Activated CD4-positive, alpha-beta T cell treated with anti-CD3 and anti-CD28 coated beads for 24 hours (primary cell): Measurements from ENCODE around the gene TTYH3.
"Not testable (repeated sequence)": the region's sequence is repeated elsewhere in the genome, so short reads cannot be mapped to it uniquely, and the experiment has no call there.

Experiments used
- DNase-seq, 2 donors: peaks; one replicate each; pipeline ENCODE4 v3.0.0-alpha.2; 2020; ENCODE audit warnings: low read depth in 2 of 2

TTYH3 gene, protein sequence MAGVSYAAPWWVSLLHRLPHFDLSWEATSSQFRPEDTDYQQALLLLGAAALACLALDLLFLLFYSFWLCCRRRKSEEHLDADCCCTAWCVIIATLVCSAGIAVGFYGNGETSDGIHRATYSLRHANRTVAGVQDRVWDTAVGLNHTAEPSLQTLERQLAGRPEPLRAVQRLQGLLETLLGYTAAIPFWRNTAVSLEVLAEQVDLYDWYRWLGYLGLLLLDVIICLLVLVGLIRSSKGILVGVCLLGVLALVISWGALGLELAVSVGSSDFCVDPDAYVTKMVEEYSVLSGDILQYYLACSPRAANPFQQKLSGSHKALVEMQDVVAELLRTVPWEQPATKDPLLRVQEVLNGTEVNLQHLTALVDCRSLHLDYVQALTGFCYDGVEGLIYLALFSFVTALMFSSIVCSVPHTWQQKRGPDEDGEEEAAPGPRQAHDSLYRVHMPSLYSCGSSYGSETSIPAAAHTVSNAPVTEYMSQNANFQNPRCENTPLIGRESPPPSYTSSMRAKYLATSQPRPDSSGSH

DNA sequence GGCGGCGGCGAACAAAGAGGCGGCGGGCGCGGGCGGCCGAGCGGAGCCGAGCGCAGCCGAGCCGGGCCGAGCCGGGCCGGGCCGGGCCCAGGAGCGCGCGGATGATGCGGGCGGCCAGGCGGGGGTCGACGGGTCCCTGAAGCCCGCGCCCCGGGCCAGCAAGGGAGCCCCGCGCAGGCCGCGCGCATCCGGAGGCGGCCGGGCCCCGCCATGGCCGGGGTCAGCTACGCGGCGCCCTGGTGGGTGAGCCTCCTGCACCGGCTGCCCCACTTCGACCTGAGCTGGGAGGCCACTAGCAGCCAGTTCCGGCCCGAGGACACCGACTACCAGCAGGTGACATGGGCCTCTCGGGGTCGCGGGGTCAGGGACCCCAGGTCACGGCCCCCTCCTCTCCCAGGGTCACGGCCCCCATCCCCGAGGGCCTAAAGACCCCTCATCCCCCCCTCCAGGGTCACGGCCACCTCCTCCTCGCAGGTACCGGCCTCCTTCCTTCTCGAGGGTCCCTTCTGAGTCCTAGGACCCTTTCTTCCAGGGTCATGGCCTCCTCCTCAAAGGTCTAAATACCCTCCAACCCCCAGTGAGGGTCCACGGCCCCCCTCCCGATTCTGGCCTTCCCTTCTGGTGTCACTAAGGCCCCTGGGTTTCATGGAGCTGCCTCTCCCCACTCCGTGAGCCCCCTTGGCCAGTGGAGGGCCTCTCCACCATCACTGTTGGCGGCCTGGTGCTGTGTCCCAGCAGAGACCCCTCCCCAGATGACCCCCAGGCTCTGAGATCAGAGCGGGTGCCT is at the start of gene TTYH3:
TTYH3 (plus strand) TSS at position 41 of the 787 bp plus-strand sequence; CDS start at position 211, 170 bp downstream.
- DNase-seq, result no peak

DNA sequence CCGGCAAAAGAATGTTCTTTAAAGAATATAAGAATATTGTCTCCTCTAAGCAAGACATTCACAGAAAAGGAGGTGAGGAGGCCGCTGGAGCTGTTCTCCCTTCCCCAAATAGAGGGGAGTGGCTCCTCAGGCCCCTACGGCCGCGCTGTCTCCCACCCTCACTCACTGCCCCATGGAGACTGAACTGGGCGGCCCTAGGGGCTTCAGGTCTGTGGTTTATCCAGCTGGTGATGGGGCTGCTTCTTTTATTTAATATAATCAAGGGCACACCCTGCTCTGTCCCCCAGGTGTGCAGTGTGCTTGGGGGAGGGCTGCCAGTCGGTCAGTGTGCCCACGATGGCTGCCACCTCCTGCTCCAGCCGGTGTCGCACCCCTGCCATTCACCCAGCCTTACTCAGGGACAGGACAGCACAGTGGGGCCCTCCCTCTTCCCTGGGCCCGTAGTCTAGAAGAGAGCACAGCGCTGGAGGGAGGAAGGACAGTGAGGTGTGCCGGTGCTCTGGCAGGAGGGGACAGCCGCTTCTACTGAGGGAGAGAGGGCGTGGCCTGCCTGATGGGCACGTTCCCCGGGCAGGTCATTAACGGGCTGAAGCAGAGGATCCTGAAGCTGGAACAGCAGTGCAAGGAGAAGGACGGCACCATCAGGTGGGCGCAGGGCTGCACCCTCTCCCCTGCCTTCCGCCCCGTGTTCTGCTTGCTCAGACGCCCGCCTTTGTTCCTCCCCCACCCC is 49.6 kb upstream of the TTYH3 start:
- no peak for DNase-seq

DNA sequence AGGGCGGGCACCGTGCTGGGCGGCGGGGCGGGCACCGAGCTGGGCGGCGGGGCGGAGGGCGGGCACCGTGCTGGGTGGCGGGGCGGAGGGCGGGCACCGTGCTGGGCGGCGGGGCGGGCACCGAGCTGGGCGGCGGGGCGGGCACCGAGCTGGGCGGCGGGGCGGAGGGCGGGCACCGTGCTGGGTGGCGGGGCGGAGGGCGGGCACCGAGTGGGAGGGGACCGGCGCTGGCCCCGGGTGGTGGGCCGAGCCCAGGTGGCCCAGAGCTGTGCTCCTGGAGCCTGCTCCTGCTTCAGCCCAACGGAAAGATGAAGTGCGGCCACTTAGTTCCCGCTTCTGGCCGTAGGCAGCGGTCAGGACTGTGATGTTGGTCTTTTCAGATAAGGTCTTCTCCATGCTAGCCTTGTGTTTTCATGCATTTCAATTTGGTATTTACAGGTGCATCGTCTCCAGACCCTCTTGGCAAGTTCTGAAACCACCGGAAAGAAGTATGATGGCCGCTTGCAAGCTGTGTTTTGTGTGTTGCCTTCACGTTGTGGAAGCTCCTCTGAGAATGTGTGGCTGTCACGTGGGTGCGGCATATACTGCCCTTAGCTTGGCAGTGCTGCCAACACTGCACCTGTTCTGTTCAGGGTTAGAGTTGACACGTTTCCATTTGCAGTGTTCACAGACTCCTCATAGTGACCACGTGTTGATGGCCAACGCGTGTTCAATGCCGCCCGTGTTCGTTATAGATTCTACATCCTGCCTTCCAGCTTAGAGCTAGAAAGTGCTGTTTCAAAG is 47.8 kb upstream of the TTYH3 start:
- DNase-seq, result no peak

DNA sequence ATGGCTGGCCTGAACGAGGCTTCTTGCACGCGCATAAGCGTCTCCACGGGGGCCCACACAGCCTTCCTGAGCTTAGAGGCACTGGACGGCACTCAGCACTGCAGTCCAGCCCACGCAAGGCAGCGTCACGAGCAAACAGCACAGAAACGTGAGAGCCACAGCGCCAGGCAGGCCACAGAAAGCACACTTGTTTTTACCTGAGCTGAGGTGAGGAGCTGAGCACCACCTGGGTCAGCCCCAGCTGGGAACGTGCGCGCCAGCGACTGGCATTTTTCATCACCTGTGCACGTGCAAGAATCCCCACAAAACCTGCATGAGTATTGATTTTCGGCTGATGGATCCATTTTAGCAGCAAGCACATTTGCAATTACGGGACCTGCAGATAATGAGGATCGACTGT is 46.3 kb upstream of the TTYH3 start:
- DNase-seq, result no peak

DNA sequence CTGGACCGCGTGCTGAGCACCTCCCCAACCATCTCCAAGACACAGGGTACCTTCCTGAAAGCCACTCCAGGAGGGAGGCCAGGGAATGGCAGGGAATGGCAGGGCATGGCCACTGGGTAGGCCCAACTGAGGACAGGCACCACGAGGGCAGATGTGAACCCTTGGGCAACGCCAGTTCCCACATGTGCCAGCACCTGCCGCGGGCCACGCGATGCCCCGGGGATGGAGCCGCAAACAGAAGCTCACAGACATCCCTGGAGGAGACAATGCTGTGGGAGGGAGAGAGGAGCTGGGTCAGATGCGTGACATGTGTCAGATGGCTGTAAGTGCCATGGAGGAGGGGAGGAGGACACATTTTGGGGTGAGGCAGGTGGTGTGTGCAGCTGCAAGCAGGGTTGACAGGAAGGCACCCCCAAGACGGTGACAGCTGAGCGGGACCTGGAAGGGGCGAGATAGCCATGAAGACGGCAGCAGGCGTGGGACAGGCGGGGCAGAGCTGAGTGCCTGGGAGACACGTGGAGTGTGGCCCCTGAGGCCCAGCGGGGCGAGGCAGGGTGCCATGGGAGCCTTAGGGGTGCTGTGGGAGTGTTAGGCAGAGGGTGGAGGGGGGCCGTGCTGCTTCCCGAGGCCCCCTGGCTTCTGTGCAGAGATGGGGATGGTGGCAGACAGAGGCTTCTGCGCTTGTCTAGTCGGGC is 45.3 kb upstream of the TTYH3 start:
- DNase-seq, result no peak

DNA sequence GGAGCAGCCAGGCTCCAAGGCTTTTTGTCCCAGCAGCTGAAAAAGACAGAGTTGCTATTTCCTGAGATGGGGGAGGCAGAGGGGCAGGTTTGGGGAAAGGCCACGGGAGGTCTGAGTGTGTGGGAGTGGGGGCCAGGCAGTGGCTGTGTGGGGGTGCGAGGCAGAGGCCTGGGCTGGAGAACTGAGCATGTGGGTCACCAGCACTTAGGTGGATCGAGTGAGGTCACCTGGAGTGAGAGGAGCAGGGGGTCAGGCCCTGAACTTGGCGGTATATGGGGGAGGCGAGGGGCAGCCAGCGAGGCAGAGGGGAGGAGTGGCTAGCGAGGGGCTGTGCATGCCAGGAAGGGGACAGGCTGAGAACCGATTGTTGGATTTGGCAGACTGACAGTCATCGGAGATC is 44.7 kb upstream of the TTYH3 start:
- DNase-seq, result no peak

DNA sequence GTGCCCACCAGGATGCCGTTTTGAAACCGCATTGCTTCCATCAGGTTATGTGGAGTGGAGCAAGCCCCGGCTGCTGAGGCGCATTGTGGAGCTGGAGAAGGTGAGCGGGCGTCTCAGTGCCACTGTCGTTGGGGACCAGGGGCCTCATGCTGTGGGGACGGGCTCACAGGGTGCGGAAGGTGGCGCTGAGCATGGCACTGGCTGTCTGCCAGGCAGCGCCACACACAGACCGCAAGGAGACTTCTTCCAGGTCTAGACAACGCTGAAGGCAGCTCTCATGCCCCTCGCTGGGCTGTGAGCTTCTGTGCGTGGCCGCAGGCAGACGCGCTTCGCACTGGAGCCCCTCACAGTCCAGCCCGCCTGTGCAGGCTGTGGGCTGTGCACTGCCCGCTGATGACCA is 44.0 kb upstream of the TTYH3 start:
- DNase-seq, result no peak

DNA sequence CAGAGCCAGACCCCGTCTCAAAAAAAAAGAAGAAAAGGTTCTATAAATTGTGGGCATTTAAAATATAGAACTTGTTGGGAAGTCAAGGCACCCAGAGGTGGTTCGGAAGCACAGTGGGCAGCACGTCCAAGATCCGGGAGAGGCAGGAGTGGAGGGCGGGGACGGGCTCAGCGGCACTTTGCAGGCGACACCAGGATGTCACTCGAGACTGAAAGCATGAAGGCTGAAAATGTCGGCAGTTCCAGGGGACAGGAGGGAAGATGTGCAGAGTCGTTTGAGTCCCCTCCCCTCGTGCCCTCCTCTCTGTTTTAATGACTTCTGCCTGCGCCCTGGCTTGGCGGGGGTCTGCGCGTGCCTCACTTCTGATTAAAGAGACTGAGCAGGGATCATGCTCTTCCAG is 42.4 kb upstream of the TTYH3 start:
- DNase-seq, result no peak

DNA sequence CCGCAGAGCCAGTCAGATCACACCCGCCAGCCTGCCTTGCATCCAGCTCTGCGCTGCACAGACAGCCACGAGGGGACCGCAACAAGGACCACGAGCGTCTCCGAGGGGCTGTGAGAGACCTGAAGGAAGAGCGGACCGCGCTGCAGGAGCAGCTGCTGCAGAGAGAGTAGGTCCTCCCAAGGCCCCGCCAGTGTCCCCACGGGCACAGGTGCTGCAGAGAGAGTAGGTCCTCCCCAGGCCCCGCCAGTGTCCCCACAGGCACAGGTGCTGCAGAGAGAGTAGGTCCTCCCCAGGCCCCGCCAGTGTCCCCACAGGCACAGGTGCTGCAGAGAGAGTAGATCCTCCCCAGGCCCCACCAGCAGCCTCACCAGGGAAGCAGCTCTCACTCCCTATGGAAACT is 41.8 kb upstream of the TTYH3 start:
- not testable (repeated sequence) for DNase-seq

DNA sequence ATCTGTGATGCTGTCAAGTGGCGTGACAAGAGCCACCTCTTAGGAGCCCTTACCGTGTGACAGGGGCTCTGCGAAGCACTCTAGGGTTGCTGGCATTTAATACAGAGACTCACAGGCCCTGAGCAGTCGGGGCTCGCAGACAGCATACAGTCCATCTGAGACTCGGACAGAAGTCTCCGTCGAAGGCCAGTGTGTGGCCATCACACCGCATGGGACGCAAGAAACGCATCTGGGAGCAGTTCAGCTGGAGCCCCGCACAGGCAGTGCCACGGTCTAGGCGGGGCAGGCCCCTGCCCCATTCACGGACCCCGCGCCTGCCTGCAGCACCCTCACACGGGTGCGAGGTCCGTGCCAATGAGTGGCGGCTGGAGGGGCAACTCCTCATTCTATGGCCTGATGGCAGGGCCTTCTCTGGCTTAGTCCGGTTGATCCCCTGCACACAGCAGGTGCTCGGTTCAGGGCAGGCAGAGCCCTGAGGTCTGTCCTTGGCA is 39.4 kb upstream of the TTYH3 start:
- no peak for DNase-seq

DNA sequence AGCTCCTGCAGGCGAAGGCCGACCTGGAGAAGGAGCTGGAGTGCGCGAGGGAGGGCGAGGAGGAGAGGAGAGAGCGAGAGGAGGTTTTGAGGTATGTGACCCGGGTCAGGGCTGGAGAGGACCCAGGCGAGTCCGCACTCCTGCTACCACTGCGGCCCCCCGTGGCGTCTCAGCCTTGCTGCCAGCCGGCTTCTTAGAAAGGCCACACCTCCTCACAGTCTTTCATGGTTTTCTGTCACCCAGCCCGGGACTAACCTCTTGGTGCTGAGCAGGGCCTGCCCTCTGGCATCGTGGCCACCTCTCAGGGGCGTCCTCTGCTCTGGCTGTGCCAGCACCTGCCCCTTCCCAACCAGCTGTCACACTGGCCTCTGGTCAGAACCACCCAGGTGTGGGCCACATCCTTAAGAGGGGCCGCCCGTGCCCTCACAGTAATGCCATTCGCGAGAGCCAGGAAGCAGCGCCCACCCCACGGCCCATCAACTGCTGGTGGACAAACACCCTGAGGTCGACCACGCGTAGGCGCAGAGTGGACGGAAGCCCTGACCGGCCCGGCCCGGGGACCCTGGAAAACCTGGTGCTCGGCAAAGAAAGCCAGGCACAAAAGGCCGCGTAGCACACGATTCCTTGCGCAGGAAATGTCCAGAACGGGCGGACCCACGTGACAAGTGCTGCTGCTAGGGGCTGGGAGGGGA is 38.6 kb upstream of the TTYH3 start:
- no peak for DNase-seq

DNA sequence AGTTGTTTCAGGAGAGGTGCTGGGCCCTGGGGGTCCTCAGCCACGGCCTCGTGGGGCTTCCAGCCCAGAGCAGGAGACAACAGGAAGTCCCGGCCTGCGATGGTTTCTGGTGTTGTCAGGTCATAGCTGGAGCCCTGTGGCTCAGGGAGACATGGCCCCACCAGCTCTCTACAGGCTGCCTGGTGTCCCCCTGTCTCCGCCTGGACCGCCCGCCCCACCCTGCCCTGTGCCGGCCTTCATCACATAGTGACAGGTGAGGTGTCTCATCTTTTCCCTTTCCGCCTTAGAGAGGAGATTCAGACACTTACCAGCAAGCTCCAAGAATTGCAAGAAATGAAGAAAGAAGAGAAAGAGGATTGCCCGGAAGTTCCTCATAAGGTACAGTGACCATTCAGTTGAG is 37.2 kb upstream of the TTYH3 start:
- DNase-seq, result no peak

DNA sequence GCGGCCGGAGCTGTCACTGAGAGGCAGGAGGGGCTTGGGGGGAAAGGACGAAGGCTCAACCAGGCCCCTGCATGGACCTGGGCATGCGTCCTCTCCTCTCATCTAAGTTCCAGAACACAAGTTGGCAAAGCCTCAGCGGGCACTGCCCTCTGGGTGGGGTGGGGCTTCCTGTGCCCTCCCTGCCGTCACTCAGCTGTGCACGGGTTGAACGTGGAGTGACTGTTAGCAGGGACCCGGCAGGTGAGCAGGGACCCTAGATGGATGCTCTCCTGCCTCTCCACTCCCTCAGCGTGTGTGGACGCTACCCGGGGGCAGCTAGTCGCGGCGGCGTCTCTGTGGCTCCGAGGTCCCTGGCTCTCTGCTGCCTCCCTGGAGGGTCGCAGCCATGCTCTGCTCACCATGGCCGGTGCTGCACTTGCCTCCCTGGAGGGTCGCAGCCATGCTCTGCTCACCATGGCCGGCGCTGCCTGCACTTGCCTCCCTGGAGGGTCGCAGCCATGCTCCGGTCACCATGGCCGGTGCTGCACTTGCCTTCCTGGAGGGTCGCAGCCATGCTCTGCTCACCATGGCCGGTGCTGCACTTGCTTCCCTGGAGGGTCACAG is 36.4 kb upstream of the TTYH3 start:
- DNase-seq, result no peak

DNA sequence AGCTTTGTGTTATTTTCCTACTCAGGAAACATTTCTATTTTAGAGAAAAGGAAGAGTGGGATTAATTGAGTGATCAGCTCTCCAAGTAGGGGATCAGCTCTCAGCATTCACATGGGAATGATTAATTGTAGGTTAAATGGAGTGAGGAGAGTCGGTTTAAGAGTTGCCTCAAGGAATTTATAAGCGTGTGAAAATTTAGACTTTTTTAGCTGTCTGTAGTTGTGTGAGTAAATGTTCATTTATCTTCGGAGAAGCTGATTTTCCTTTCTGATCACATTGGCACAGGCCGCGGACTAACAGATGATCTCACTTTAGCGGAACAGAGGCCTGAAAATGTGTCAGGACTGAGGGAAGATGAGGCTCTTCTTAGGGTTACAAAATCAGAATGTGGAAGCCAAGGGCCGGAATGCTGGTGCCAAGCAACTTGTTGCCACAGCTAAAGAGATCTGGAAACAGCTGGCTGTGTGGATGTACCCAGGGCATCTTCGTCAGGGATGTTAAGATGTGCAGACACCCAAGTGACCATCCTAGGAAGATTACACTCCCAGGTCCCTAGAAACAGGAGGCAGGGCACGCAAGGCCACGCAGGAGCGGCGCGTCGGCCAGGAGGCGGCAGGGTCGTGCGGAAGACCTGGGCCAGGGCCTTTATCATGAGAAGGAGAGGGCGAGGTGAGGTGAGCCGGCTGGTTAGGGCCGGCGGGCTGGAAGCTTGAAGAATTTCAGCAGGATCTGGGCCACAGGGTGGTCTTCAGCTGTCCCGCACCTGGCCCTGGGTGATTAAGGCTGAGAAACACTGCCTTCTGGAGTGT is 35.1 kb upstream of the TTYH3 start:
- DNase-seq, result no peak

DNA sequence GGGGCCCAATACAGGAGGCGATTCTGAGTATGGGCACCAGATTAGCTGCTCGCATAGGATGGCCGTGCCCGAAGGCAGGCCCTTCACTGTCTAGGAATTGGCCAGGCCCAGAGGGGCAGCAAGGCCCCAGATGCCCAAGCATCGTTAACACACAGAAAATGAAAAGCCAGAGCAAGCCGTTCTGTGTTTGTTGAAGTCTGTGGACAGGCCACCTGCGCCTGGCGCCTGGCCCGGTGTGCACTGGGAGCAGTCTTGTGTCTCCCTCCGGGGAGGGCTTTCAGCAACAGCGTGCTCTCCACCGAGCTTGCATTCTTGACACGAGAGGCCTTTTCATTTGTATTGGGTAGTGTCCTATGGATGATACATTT is 34.5 kb upstream of the TTYH3 start:
- no peak for DNase-seq

DNA sequence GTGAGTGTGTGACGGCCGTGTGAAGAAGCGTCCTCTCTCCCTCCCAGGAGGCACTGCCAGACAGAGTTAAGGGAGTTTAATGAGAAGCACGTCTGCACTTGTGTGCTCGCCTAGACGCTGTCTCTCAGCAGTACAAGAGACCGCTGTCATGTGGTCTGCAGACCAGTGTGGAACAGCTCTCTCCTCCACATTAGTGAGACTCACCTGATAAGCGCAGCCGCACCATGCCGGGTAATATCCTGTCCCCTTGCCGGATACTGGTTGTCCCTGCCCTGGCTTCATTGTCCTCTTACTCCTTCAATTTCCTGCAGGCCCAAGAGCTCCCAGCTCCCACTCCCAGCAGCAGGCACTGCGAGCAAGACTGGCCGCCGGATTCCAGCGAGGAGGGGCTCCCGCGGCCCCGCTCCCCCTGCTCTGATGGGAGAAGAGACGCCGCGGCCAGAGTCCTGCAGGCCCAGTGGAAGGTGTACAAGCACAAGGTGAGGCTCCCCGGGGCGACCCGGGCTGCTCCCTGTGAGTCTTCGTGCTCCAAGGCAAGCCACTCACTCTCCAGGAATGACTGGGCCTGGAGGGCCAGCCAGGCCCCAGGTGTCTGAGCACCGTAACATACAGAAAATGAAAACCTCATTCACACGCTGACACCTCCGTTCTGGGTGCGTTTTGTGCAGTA is 33.5 kb upstream of the TTYH3 start:
- DNase-seq, result no peak

DNA sequence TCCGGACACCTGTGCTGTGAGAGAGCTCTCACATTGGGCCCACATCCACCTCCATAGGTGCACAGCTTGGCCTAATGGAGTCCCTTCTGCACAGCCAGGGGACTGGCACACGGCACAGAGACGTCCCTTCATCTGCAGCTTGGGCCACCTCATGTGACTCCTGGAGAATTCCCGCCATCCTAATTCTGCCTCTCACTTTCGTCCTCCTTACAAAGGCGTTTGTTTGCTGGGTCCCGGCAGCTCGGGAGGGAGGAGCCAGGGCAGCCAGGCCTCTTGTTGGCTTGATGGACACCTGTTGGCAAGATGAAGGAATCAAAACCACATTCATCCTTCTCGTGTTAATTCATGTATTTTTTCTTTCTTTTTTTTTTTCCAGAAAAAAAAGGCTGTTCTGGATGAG is 30.7 kb upstream of the TTYH3 start:
- DNase-seq, result no peak

DNA sequence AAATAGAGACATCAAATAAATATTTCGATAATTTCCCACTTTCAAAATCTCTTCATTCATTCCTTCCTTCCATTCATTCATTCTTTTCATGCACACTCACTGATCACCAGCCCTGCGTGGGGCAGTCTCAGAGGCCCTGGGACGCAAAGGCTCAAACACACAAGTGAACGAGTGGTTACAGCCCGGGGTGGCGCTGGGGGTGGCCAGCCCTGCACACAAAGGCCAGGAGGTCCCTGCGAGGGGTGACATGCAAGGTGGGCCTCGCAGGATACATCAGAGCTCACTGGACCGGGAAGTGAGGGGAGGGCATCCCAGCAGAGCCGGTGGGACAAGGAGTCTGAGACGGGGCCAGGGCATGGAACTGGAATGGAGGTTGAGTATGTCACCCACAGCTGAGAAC is 29.9 kb upstream of the TTYH3 start:
- no peak for DNase-seq
